Dermis microvascular lymphatic vessel endothelial cell (primary cell): ENCODE measurements around the gene ERO1B. TPM values are rescaled to one million over a fixed set of nuclear protein-coding genes. Genes with fewer than 3 reads are reported as not detected.
A peak's percentile ranks its signal among the peaks of the same experiment; 100 is the strongest.

Experiments used
- DNase-seq, 2 donors: peaks; one replicate each; pipeline versions ENCODE4 v3.0.0 to v3.0.0-alpha.2; 2010; ENCODE audit warnings: low read depth in 2 of 2
- total RNA-seq: library from RNA; depleted of rRNA; stranded (reverse); fragments of >200 nt; gene quantifications from 2 replicates; pipeline ENCODE4 v1.2.1, GENCODE V29; 2014

ERO1B gene
- total RNA-seq, 1 donor from 2014 or later = 4.0 TPM

DNA sequence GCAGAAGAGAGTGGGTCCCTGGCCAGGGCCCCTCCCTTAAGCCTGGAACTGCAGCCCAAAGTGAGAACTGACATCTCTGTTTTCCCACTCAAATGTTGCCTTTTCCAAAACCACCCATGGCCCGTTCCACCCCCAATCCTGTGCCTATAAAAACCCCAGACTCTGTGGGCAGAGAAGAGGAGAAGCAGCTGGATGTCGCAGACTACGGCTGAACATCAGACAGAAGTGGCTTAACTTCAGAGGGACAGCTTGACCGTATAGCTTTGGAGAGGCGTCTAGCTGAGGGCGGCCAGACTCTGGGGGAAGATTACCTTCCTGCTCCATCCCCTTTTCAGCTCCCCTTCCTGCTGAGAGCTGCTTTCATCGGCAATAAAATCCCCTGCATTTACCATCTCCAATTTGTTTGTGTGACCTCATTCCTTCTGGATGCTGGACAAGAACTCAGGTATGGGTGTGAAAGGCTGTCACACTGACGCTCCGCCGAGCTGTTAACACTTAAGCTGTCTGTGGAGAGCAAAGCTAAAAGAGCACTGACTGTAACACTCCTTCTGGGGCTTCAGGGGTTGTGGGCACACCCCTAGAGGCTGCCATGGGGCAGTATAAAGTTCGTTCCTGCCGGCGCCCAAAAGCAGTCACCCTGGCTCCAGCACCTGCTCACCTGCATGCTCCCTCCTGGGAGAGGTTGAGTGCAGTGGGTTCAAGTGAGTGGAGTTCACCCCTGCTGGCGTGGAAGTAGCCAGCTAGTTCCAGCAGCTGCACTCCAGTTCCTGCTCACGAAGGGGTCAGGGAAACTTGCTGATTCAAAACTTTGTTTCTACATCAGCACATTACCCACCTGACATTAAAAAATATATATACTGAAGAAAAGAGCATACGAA is 19.6 kb upstream of the ERO1B start:
- no peak for DNase-seq

DNA sequence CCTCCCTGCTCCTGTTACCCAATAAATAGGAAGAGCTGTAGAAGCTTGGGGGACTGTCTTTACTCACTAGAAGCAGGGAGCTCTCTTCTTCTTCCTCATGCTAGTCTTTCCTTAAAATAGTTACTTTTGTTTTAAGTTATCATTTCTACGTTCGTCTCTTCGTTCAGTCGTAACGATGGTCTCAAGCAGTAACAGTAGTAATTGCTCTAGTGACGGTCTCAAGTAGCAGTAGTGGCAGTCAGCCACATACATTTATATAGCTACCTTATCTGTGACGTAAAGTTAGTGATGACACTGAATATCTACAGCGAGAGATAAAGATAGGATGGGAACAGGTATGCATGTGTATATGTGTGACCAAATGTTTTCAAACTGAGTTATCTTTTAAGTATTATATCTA is 15.4 kb upstream of the ERO1B start:
- DNase-seq = no peak

DNA sequence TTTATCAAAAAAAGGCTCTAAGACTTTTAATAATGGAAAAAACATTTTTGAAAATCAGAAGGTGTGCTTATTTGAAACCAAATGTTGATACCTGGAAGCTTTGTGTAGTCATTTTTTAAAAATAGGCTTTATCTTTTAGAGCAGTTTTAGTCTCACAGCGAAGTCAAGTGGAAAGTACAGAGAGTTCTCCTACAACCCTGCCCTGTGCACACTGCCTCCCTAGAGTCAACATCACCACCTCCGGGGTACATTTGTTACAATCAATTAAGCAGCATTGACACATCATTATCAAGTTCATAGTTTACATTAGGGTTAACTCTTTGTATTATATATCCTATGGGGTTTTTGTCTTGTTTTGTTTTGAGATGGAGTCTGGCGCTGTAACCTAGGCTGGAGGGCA is 10.7 kb upstream of the ERO1B start:
- DNase-seq = no peak

DNA sequence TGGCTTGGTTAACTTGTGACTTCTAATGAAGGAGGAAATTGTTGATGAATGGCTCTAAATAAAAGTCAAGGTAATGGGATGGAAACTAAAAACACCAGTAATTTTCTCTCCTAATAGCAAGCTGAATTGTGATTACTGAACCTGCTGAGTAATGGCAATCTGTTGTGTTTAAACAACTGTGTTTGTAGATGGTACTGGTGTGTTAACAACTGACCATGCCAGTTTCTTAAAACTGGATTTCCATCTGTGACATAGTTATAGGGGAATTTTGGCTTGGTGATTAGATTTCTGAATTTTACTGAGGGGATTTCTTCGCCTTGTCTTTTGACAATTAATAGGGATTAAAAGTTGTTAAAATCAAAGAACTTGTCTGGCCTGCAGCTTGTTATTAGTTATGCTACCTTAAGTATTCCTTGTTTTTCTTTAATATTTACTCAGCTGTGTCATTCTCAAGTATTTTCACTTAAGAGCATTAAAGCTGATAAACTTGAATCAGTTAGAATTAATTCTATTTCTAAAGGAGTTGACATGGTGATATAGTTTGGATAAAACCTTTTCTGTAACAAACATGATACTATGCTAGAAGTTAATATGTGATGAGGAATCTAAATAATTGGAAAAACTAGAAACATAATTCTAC is 7.9 kb upstream of the ERO1B start:
- DNase-seq = no peak

DNA sequence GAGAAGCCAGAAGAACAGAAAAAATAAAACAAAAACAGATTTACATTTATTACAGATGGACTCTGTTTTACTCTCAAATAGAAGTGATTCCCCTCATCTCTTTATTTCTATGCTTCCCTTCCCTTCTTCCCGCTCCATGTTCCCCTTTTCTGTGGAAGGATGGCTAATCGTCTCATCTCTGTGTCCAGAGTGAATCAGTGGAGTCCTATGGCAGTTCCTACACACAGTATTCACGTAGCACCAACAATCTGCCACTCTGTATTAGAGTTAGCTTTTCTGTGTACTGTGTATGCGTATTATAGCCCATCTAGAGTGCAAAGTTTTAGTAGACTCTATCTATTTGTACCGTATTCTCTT is 6.8 kb upstream of the ERO1B start:
- DNase-seq = no peak

DNA sequence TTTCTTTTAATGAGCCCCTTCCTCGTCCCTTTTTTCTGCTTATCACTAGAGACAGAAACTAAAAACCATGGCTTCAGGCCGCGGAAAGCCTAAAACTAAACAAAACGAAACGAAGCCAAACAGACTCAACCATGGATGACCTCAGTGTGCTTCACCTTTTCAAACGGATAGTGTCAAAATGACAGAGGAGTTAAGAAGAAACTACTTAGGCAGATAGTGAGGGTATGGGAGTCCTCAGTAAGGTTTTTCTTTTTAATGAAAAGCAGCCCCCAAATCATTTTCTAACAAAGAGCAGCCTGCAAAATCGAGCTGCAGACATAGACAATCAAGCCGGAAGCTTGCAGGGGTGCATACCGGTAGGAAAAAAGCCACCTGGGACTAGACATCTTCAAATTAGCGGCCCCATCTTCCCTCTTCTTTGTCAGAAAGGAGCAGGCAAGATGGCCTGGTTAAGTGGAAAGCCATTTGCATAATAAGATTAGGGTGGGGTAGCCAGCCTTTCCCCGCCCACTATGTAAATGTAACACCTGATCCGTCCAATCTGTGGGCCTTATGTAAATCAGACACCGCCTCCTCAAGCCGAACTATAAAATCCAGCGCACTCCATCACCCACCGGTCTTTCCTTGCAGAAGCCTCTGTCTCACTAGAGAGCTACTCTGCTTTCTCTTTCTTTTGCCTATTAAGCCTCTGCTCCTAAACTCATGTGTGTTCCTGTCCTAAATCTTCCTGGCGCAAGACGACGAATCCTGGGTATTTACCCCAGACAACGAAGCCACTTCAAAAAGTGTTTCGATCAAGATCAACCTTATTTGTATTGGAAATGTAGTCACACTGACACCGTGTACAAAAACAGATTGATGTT is 6.2 kb upstream of the ERO1B start:
- peak in 1 of 2 donors; percentile 1 for DNase-seq

DNA sequence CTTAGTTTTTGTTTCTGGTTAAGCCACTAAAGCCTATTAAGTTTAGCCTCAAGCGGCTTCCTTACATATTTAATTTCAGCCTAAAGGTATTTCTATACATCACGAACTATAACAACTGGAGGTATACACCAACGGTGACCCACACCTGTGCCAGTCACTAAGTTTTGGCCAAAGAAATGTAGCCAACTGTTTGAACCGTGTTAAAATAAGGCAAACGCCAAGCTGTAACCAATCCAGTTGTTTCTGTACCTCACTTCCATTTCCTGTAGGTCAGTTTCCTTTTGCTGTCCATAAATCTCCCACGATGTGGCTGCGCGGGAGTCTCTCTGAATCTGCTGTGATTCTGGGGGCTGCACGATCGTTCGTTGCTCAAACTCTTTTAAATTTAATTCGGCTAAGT is 5.6 kb upstream of the ERO1B start:
- no peak for DNase-seq

DNA sequence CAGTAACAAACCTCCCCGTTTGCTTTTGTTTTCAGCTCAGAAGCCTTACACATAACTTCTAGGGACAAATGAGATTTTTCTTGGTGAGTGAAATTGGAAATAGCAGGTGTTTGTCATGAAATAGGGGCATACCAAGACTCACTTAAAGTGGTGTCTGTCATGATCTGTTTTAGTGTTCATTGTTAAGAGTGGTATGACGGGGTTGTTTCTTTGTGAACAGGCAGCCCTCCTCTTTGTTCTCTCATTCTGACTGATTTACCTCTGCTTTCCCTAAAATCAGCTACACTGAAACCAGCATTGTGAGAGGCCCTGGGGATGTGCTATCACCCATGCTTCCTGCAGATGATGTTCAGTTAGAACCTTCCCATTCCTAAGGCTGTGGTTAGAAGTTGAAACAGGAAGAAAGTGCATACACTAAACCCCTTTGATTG is 2.5 kb upstream of the ERO1B start:
- no peak for DNase-seq

DNA sequence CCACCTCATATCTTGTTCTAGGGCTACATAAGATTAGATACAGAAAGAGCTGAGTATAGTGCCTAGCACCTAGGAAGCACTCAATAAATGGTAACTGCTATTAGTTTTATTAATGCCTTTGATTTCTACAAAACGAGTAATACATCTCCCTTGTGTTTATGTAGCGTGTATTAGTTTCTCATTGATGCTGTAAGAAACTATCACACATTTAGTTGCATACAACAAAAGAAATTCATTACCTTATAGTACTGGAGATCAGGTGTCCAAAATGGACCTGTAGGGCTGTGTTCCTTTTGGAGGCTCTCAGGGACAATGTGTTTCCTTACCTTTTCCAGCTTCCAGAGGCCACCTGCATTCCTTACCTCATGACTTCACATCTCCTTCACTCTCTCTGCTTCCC is 961 bp upstream of the ERO1B start:
- no peak for DNase-seq

DNA sequence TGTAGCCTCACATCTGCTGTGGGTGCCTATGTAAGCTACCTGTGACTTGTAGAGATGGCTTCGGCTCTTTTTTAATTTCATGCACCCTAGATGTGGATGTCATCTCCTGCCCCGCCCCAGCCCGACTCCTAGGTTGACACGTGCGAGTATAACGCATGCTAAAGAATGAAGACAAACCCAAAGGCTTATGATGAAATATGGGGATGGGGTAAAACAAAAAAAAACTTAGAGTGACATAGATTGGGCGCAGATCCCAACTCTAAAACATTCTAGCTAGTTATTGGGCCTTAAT is 613 bp upstream of the ERO1B start:
- DNase-seq = no peak

DNA sequence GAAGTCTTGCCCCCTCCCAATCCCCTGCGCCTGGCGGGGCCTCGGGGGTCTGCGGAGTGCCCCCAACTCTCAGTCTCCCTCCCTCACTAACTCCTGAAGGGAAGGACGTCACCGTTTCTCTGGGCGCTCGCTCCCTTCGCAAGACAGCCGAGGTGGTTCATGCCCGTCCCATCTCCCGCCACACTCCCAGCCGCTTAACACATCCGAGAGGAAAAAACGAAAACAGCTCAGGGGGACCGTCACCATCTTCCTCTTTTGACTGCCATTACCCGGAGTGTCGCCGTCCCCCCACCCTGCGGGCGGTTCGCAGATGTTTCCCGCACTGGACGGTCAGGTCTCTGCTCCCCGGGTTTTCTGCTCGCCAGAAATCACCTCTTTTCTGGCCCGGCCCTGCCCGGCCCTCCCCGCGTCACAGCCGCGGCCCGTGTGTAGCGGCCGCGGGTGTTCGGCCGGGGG is 532 bp downstream of the ERO1B start:
- DNase-seq = peak in 1 of 2 donors; percentile 42

DNA sequence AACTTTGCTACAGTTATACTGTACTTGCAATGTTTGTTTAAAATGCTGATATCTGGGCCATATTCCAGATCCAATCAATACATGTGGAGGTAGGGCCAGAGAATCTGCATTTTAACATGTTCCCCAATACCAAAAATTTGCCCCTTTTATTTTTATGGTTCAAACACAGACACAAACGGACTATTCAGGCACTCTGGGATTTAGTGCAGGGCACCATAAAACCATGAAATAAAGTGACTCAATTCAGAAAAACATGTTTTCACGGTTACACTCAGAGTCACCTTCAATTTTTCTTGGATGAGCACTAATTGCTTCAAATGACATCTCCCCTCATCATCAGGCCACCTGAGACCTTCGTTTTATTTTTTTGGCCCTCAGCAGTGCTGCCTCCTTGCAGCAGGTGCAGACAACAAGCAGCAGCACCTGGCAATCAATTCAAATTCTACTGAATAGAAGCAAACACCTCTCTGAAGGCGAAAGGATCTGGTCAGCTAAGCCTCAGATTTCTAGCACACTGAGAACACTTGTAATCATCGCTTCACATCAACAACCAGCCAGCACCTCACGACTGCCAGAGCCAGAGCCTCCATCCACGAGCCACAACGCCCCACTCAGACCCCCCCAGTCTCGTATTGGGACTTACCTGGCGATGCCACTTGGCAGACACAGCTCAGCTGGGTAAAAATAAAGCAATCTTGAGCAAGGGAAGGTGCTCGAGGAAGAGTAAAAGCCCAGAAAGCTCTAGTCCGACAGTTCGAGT is 1.1 kb downstream of the ERO1B start:
- peak in 1 of 2 donors; percentile 1 for DNase-seq

DNA sequence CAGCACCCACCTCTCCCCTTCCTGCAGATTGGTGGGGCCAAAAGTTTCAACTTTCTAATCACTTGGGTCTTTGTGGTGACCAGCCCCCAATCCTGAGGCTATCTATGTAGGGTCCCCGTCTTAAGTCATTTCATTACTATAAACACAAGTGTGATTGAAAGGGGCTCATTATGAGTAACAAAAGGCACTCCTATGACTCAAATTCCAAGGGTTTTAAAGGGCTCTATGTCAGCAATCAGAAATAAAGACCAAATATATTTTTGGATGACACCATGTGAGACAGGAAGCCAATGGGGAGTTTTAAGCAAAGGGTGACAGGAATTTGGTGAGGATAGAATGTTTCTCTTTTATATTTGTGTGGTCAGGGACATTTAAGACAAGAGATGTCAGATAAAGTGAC is 6.2 kb downstream of the ERO1B start:
- DNase-seq = no peak

DNA sequence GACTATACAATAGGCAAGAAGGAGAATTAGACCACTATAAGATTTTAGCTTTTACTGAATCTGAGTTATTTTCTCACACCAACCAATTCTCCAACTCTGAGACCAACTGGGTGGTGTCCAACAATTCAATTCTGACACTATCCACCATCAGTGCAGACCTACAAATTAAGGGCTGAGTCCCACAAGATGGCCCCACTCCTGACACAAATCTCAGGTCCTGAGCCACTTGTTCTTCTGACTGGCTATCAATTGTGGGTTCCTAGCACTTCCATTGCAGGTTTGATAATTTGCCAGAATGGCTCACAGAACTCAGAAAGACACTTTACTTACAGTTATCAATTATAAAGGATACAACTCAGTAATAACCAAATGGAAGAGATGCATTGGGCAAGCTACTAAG is 6.7 kb downstream of the ERO1B start:
- no peak for DNase-seq

DNA sequence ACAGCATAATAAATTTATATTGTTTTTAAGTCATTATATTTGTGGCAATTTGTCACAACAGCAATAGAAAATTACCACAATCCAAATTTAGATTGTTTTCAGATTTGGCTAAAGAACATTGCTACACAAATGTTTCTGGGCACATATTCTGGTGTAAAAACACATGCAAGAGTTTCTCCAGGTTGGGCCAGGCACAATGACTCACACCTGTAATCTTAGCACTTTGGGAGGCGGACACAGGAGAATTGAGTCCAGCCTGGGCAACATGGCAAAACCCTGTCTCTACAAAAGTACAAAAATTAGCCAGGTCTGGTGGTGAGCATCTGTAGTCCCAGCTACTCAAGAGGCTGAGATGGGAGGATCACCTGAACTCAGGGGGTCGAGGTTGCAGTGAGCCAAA is 8.4 kb downstream of the ERO1B start:
- no peak for DNase-seq

DNA sequence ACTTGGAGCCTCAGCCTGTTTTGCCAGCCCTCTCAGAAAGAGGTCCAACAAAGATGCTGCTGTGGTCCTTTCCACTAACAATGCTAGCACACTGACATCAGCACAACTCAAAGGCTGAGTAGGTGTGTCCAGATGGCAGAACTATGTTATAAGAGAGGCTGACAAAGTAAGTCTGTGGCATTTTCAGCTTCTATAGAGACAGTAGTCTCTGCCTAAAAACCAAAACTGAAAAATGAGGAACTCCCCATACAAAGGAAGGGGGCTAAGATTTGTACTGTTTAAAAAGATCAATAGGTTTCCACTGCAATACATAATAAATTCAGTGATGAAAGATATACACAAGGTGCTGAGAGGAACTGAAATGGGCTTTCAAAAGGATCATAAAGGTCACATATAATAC is 12.3 kb downstream of the ERO1B start:
- no peak for DNase-seq

DNA sequence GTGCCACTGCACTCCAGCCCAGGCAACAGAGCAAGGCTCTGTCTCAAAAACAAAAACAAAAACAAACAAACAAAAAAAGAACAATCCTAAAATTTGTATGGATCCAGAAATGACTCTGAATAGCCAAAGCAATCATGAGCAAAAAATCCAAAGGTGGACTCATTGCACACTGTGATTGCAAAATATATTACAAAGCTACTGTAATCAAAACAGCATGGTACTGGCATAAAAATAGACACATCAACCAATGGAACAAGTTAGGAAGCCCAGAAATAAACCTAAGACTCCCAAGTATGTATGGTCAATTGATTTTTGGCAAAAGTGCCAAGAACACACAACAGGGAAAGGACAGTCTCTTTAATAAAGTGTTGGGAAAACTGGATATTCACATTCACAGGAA is 19.9 kb downstream of the ERO1B start:
- no peak for DNase-seq

DNA sequence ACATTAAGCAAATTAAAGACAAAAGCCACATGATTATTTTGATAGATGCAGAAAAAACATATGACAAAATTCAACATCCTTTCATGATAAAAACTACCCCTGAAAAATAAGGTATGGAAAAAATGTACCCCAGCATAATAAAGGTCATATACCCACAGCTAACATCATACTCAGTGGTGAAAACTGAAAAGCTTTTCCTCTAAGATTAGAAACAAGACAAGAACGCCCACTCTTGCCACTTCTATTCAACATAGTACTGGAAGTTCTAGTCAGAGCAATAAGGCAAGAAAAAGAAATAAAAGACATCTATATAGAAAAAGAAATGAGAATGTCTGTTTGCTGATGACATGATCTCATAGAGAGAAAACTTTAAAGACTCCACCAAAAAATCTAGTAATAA is 20.7 kb downstream of the ERO1B start:
- no peak for DNase-seq

DNA sequence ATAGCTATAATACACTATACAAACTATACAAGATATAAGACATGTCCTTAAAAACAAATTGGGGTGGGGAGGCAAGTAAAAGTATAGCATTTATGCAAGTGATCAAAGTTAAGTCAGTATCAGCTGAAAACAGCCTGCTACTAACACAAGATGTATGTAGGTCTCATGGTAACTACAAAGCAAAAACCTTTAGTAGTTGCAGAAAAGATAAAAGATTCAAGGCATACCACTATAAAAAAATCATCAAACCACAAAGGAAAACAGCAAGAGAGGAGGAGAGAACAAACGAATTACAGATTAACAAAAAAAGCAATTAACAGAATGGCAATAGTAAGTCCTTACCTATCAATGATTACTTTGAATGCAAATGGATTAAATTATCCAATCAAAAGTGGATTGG is 22.7 kb downstream of the ERO1B start:
- DNase-seq = no peak

DNA sequence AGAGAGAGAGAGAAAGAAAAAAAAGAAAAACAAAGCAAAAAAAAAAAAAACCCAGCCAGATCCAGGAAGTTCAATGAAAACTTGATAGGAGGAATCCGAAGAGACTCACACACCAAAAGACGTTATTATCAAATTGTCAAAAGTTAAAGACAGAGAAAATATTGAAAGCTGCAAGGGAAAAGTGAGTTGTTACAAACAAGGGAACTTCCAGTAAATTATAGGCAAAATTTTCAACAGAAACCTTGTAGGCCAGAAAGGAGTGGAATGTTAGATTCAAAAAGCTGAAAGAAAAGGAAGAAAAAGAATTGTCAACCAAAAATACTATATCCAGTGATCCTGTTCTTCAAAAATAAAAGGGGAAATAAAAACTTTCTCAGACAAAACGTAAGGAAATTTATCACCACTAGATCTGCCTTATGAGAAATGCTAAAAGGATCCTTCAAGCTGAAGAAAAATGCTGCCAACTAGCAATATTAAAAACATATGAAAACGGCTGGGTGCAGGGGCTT is 23.6 kb downstream of the ERO1B start:
- no peak for DNase-seq

DNA sequence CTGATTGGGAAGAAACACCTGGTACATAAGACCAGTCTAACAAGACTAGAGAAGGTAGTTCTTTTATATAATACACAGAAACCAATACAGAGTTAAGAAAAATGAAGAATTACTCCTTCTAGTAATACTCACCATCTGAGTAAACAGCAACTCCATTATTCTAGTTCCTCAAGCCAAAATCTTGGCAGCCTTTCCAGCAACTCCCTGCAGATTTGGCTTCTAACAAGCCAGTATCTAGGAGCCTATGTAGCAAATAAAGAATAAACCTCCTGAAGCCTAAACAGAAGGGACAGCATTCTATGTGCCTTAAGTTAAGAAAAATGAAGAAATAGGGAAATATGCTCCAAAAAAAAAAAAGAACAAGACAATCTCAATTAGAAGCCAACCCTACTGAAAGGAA is 24.5 kb downstream of the ERO1B start:
- no peak for DNase-seq
